SK-N-SH treated with all-trans-retinoic acid at 6 μM for 48 hours (cell line): ENCODE results near the gene DOCK11.

Experiments
- ATAC-seq: fragments of 200-7000 bp; cut with Tn5 transposase; 3 replicates; pipeline ENCODE4 v1.9.1; 2020; ENCODE audit warnings: mild to moderate bottlenecking, moderate library complexity
- ARNTL ChIP-seq: fragments of 450-650 bp; formaldehyde crosslinking; IDR thresholded peaks from 2 replicates; pipeline ENCODE4 v1.5.0; 2020; ENCODE audit warnings: low read depth, mild to moderate bottlenecking, moderate library complexity, borderline replicate concordance
- ESRRG ChIP-seq: fragments of 250-450 bp; sonication (Bioruptor Pico); IDR thresholded peaks from 2 replicates; pipeline ENCODE4 v1.6.1; 2021; ENCODE audit warnings: mild to moderate bottlenecking
- ISL1 ChIP-seq: fragments of 250-450 bp; sonication (Bioruptor Pico); IDR thresholded peaks from 2 replicates; pipeline ENCODE4 v2.1.2; 2022; ENCODE audit warnings: mild to moderate bottlenecking, moderate library complexity
- OSR1 ChIP-seq: fragments of 250-450 bp; sonication (Bioruptor Pico); IDR thresholded peaks from 2 replicates; pipeline ENCODE4 v1.8.0; 2022; ENCODE audit warnings: moderate library complexity, mild to moderate bottlenecking, inconsistent platforms
- PPARA ChIP-seq: fragments of 250-450 bp; sonication (Bioruptor Pico); IDR thresholded peaks from 2 replicates; pipeline ENCODE4 v1.5.0; 2020; ENCODE audit warnings: mild to moderate bottlenecking, borderline replicate concordance
- SNAI2 ChIP-seq: fragments of 250-450 bp; sonication (Bioruptor Pico); IDR thresholded peaks from 2 replicates; pipeline ENCODE4 v1.5.0; 2020; ENCODE audit warnings: mild to moderate bottlenecking, moderate library complexity
- TCF4 ChIP-seq: fragments of 250-450 bp; sonication (Bioruptor Pico); IDR thresholded peaks from 2 replicates; pipeline ENCODE4 v1.8.0; 2021; ENCODE audit warnings: mild to moderate bottlenecking, moderate library complexity, borderline replicate concordance
- TOX ChIP-seq: fragments of 250-450 bp; sonication (Bioruptor Pico); IDR thresholded peaks from 2 replicates; pipeline ENCODE4 v1.8.0; 2021; ENCODE audit warnings: mild to moderate bottlenecking, moderate library complexity, borderline replicate concordance
- TSHZ2 ChIP-seq: fragments of 250-450 bp; sonication (Bioruptor Pico); IDR thresholded peaks from 2 replicates; pipeline ENCODE4 v1.5.0; 2020; ENCODE audit warnings: mild to moderate bottlenecking, moderate library complexity
- ZC3H10 ChIP-seq: fragments of 250-450 bp; sonication (Bioruptor Pico); IDR thresholded peaks from 2 replicates; pipeline ENCODE4 v1.5.1; 2021; ENCODE audit warnings: mild to moderate bottlenecking, moderate library complexity
- ZNF8 ChIP-seq: fragments of 450-650 bp; formaldehyde crosslinking; IDR thresholded peaks from 2 replicates; pipeline ENCODE4 v1.5.0; 2020; ENCODE audit warnings: mild to moderate bottlenecking, moderate library complexity
- TF ChIP-seq, protein P1 (sequence below): fragments of 250-450 bp; sonication (Bioruptor Pico); IDR thresholded peaks from 2 replicates; pipeline ENCODE4 v1.5.1; 2020; ENCODE audit warnings: low read depth, mild to moderate bottlenecking, moderate library complexity
- TF ChIP-seq, protein P2 (sequence below): fragments of 250-450 bp; sonication (Bioruptor Pico); IDR thresholded peaks from 2 replicates; pipeline ENCODE4 v1.5.1; 2021; ENCODE audit warnings: mild to moderate bottlenecking, moderate library complexity
- TF ChIP-seq, protein P3 (sequence below): fragments of 250-450 bp; sonication (Bioruptor Pico); IDR thresholded peaks from 2 replicates; pipeline ENCODE4 v1.8.0; 2021; ENCODE audit warnings: low read depth, mild to moderate bottlenecking, moderate library complexity, borderline replicate concordance
- TF ChIP-seq, protein P4 (sequence below): fragments of 250-450 bp; sonication (Bioruptor Pico); IDR thresholded peaks from 2 replicates; pipeline ENCODE4 v1.8.0; 2020; ENCODE audit warnings: mild to moderate bottlenecking, moderate library complexity, borderline replicate concordance

DOCK11 gene

DNA sequence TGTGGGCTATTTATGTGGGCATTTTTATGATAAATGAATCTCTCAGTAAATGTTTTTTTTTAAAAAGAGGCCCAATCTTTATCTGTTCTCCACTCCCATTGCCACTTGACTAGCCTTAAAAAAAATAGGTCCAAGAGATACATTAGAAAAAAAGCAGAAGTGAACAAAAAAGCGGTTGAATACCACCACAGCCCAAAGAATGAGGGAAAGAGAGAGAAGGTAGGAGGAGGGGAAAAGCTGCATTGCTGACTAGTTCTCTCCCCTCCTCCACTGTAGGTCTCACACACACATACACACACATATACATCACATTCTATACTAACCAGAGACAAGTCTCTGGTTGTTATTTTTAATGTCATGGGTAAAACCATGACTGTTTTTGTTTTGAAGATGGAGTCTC lies 136.0 kb downstream of the DOCK11 start (continued):
- TF ChIP-seq, protein P1, sequence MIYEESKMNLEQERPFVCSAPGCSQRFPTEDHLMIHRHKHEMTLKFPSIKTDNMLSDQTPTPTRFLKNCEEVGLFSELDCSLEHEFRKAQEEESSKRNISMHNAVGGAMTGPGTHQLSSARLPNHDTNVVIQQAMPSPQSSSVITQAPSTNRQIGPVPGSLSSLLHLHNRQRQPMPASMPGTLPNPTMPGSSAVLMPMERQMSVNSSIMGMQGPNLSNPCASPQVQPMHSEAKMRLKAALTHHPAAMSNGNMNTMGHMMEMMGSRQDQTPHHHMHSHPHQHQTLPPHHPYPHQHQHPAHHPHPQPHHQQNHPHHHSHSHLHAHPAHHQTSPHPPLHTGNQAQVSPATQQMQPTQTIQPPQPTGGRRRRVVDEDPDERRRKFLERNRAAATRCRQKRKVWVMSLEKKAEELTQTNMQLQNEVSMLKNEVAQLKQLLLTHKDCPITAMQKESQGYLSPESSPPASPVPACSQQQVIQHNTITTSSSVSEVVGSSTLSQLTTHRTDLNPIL (CRISPR knock-in tag), result no peak
- no peak for TF ChIP-seq ZC3H10

DNA sequence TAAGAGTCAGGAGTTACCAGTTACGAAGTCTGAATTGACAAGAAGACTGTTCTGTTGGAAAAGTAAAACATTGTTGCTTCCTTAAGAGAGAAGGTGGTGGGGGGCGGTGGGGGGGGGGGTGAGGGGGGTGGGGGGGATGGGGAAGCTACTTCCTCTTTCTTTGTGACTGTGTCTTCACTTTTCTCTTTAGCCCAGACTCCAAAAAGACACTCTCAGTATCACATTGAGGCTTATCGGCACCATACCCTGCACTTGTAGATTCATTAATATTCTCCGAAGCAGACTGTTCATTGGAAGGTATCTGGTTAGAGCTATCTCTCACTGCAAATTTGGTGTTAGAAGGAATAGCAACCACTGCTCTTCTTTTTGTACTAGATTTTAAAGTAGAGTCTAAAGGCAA lies 137.2 kb downstream of the DOCK11 start:
- no peak for TF ChIP-seq ESRRG
- TF ChIP-seq, protein P2, sequence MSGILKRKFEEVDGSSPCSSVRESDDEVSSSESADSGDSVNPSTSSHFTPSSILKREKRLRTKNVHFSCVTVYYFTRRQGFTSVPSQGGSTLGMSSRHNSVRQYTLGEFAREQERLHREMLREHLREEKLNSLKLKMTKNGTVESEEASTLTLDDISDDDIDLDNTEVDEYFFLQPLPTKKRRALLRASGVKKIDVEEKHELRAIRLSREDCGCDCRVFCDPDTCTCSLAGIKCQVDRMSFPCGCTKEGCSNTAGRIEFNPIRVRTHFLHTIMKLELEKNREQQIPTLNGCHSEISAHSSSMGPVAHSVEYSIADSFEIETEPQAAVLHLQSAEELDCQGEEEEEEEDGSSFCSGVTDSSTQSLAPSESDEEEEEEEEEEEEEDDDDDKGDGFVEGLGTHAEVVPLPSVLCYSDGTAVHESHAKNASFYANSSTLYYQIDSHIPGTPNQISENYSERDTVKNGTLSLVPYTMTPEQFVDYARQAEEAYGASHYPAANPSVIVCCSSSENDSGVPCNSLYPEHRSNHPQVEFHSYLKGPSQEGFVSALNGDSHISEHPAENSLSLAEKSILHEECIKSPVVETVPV (CRISPR knock-in tag), result no peak
- no peak for ATAC-seq

DNA sequence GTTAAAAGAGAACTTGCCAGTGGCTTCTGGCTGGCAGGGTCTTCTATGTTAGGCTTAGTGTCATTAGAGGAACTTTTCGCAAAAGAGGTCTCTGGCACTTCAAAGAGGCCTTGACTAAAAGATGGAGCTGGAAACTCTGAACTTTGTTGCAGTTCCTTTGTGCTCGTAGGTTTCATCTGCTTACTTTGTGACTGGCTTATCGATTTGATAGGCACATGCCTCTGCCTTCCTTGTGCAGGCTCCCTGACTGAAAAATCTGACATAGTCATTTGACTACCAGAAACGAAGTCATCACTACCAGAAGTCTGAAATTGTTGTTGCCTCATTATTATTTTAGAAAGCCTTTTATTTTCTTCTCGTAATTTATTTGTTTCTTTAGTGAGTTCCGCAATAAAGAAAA lies 137.9 kb downstream of the DOCK11 start:
- TF ChIP-seq ISL1 (CRISPR knock-in tag) (no peak), ARNTL (CRISPR knock-in tag) (no peak), SNAI2 (no peak), PPARA (no peak), ZNF8 (no peak), TOX (CRISPR knock-in tag) (no peak), OSR1 (CRISPR knock-in tag) (no peak), TCF4 (CRISPR knock-in tag) (no peak)
- TF ChIP-seq, protein P3, sequence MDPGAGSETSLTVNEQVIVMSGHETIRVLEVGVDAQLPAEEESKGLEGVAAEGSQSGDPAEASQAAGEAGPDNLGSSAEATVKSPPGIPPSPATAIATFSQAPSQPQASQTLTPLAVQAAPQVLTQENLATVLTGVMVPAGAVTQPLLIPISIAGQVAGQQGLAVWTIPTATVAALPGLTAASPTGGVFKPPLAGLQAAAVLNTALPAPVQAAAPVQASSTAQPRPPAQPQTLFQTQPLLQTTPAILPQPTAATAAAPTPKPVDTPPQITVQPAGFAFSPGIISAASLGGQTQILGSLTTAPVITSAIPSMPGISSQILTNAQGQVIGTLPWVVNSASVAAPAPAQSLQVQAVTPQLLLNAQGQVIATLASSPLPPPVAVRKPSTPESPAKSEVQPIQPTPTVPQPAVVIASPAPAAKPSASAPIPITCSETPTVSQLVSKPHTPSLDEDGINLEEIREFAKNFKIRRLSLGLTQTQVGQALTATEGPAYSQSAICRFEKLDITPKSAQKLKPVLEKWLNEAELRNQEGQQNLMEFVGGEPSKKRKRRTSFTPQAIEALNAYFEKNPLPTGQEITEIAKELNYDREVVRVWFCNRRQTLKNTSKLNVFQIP, result no peak
- TF ChIP-seq, protein P2 (CRISPR knock-in tag), result no peak
- no peak for ATAC-seq

- no peak; the same call in 2 of the 3 replicates for ATAC-seq
- TF ChIP-seq SNAI2, result no peak
- TF ChIP-seq, protein P3, result no peak
- TF ChIP-seq, protein P2 (CRISPR knock-in tag), result no peak
- no peak for TF ChIP-seq ZC3H10
- TF ChIP-seq PPARA, result no peak
- TF ChIP-seq, all 23 proteins: peak for 0
Observed at GRCh38 chrX:118634336-118634735, 138.7 kb downstream of the DOCK11 start.

DNA sequence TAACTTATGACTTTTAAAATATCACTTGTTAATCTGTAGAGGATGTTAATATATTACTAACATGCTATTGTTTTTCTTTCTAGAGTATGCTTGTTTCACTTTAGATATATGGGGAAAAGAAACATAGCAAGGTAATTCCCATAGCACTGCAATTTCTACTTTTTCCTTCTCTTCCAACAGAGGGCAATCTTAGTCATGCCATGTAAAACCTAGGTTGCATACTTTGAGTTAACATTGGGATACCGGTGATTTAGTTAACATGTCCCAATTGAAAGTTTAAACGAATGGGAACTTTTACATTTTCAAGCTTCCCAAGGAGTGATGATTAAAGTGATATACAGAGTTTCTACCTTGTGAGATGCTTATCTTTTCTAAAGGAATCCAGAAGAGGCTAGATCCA lies 142.4 kb downstream of the DOCK11 start:
- TF ChIP-seq, protein P4, sequence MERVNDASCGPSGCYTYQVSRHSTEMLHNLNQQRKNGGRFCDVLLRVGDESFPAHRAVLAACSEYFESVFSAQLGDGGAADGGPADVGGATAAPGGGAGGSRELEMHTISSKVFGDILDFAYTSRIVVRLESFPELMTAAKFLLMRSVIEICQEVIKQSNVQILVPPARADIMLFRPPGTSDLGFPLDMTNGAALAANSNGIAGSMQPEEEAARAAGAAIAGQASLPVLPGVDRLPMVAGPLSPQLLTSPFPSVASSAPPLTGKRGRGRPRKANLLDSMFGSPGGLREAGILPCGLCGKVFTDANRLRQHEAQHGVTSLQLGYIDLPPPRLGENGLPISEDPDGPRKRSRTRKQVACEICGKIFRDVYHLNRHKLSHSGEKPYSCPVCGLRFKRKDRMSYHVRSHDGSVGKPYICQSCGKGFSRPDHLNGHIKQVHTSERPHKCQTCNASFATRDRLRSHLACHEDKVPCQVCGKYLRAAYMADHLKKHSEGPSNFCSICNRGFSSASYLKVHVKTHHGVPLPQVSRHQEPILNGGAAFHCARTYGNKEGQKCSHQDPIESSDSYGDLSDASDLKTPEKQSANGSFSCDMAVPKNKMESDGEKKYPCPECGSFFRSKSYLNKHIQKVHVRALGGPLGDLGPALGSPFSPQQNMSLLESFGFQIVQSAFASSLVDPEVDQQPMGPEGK (CRISPR knock-in tag), result no peak
- no peak for TF ChIP-seq TSHZ2
- TF ChIP-seq ARNTL (CRISPR knock-in tag), result no peak
- no peak for TF ChIP-seq TCF4 (CRISPR knock-in tag)
- no peak for TF ChIP-seq ISL1 (CRISPR knock-in tag)
- TF ChIP-seq, protein P2 (CRISPR knock-in tag), result no peak
- TF ChIP-seq TOX (CRISPR knock-in tag), result no peak
- TF ChIP-seq, protein P3, result no peak
- TF ChIP-seq, all 23 proteins: peak for 0

More for the DNA sequence above, 142.4 kb downstream of the DOCK11 start:
- ATAC-seq, result peak; percentile 46; the same call in 1 of the 3 replicates
